Aorta (tissue), 5 donors: ENCODE data around the gene RNF123. TPM values are rescaled to one million over a fixed set of nuclear protein-coding genes. Genes with fewer than 3 reads are reported as not detected.

Source experiments
- ATAC-seq: fragments of 200-7000 bp; cut with Tn5 transposase; one replicate; pipeline ENCODE4 v1.9.1; 2022; ENCODE audit warnings: moderate library complexity; ENCODE audit not compliant: low FRiP score
- DNase-seq, 2 donors: peaks; one replicate each; pipeline ENCODE4 v3.0.0-alpha.2; 2020
- H3K27ac ChIP-seq, 2 donors: one replicate each; pipeline ENCODE4 v1.5.1; 2013; ENCODE audit warnings: low read length in 2 of 2, mild to moderate bottlenecking in 2 of 2, moderate library complexity in 2 of 2, control low read depth in 1 of 2, inconsistent platforms in 1 of 2, low read depth in 1 of 2
- H3K27me3 ChIP-seq, 2 donors: one replicate each; pipeline ENCODE4 v1.6.1; 2013; ENCODE audit warnings: control low read depth in 1 of 2, low read length in 1 of 2, mild to moderate bottlenecking in 1 of 2, moderate library complexity in 1 of 2; ENCODE audit not compliant: insufficient read depth in 2 of 2, control insufficient read depth in 1 of 2
- H3K36me3 ChIP-seq, 2 donors: one replicate each; pipeline ENCODE4 v1.6.1; 2013; ENCODE audit warnings: control low read depth in 1 of 2, low read length in 1 of 2, mild to moderate bottlenecking in 1 of 2; ENCODE audit not compliant: insufficient read depth in 2 of 2, control insufficient read depth in 1 of 2
- H3K4me1 ChIP-seq, 2 donors: one replicate each; pipeline ENCODE4 v1.6.1; 2013; ENCODE audit warnings: low read length in 2 of 2, control low read depth in 1 of 2, mild to moderate bottlenecking in 1 of 2, moderate library complexity in 1 of 2; ENCODE audit not compliant: insufficient read depth in 2 of 2, control insufficient read depth in 1 of 2
- H3K4me3 ChIP-seq, 2 donors: one replicate each; pipeline ENCODE4 v1.5.1; 2013; ENCODE audit warnings: low read length in 2 of 2, control low read depth in 1 of 2, mild to moderate bottlenecking in 1 of 2
- H3K9me3 ChIP-seq: one replicate; pipeline ENCODE4 v1.6.1; 2013; ENCODE audit warnings: mild to moderate bottlenecking, low read length; ENCODE audit not compliant: control insufficient read depth
- WGBS, 2 donors: extraction: QIAGEN DNeasy Blood & Tissue Kit; methylation state at CpG; one replicate each; pipeline ENCODE4 v1.1.7; 2013; 5-methylcytosine and 5-hydroxymethylcytosine counted together
- intact Hi-C, 2 donors: fragments of 100-400 bp; cut with DNase I; formaldehyde crosslinking; loops; one replicate each; pipeline versions ENCODE4 v1.14.2 to v1.15.0; 2022
- polyA plus RNA-seq, 2 donors: library from polyadenylated mRNA; stranded (reverse); fragments of 200-250 nt; gene quantifications; one replicate each; pipeline ENCODE4 v1.2.3, GENCODE V29; 2013
- total RNA-seq, 2 donors: library from RNA; stranded (reverse); fragmentation: NEBNext Ultra II Directional; extraction: Animal tissue kit (Norgen Biotek cat#: 25700); gene quantifications; one replicate each; pipeline ENCODE4 v1.2.1, GENCODE V29; 2021
- donor health status: healthy with polysubstance abuse.
- donor health status: Bipolar disorder and iron deficiency.
- donor health status: DM: no; HTN: no; CAD: no.
- donor health status: DM: no; HTN: no; CAD: no.
- donor health status: DM: yes; HTN: yes; CAD: no.

Gene RNF123
- total and polyA plus RNA-seq, 4 donors = 12.5 to 38.1 (median 32.2) TPM

- WGBS, 2 donors = 98 to 100% methylated on average over 1 of the region's 1 CpG
- no peak overlapping the region for H3K4me3 ChIP-seq
- intact Hi-C loops = no loop called here
- ATAC-seq = no peak
- no peaks in the 10 kb centered on the region for H3K4me1 ChIP-seq
- no peak overlapping the region for H3K27ac ChIP-seq
- H3K27me3 ChIP-seq = no peaks in the 10 kb centered on the region
- no peaks in the 10 kb centered on the region for H3K36me3 ChIP-seq
- DNase-seq = no peak
- H3K9me3 ChIP-seq = no peaks in the 10 kb centered on the region
These were observed 25.5 kb upstream of the RNF123 start for GRCh38 chr3:49663831-49664230.

- no peak overlapping the region for H3K4me3 ChIP-seq
- ATAC-seq = no peak
- H3K27ac ChIP-seq = no peak overlapping the region
- H3K4me1 ChIP-seq = no peaks in the 10 kb centered on the region
- DNase-seq = no peak
- intact Hi-C loops = no loop called here
- H3K9me3 ChIP-seq = no peaks in the 10 kb centered on the region
- H3K36me3 ChIP-seq = no peaks in the 10 kb centered on the region
- H3K27me3 ChIP-seq = no peaks in the 10 kb centered on the region
- 83 to 94% methylated on average over 11 of the region's 11 CpGs for WGBS, 2 donors
These were observed 25.1 kb upstream of the RNF123 start for GRCh38 chr3:49664300-49664699.

GRCh38 chr3:49665822-49666519 is 23.4 kb upstream of the RNF123 start:
- Histone ChIP-seq H3K27me3 (no peaks in the 10 kb centered on the region), H3K4me1 (no peaks in the 10 kb centered on the region), H3K9me3 (no peaks in the 10 kb centered on the region), H3K27ac (no peak overlapping the region), H3K36me3 (no peaks in the 10 kb centered on the region), H3K4me3 (no peak overlapping the region)
- ATAC-seq (no peak), DNase-seq (no peak)
- 80 to 85% methylated on average over 5 to 6 of the region's 6 CpGs for WGBS, 2 donors
- intact Hi-C loops = loop anchor here in 1 of 2 donors (5.0 kb wide), 1 partner anchor 99 kb away; no protein-coding TSS in a partner anchor

- Histone ChIP-seq H3K9me3 (no peaks in the 10 kb centered on the region), H3K4me1 (no peaks in the 10 kb centered on the region), H3K27ac (no peak overlapping the region), H3K27me3 (no peaks in the 10 kb centered on the region), H3K36me3 (no peaks in the 10 kb centered on the region), H3K4me3 (no peak overlapping the region)
- 27 to 32% methylated on average over 8 of the region's 8 CpGs for WGBS, 2 donors
- ATAC-seq (no peak), DNase-seq (no peak)
- intact Hi-C loops = loop anchor here in 1 of 2 donors (5.0 kb wide), 1 partner anchor 99 kb away; no protein-coding TSS in a partner anchor
These were observed 22.8 kb upstream of the RNF123 start for GRCh38 chr3:49666592-49666991.

- Histone ChIP-seq H3K27ac (no peak overlapping the region), H3K4me1 (no peaks in the 10 kb centered on the region), H3K36me3 (no peaks in the 10 kb centered on the region), H3K4me3 (no peak overlapping the region), H3K9me3 (no peaks in the 10 kb centered on the region), H3K27me3 (no peaks in the 10 kb centered on the region)
- intact Hi-C loops = loop anchor here in 1 of 2 donors (5.0 kb wide), 1 partner anchor 101 kb away; no protein-coding TSS in a partner anchor
- WGBS, 2 donors = 68 to 70% methylated on average over 25 of the region's 25 CpGs
- DNase-seq (no peak), ATAC-seq (no peak)
These were observed 21.5 kb upstream of the RNF123 start for GRCh38 chr3:49667701-49668413.

- intact Hi-C loops = loop anchor here in 1 of 2 donors (5.0 kb wide), 1 partner anchor 101 kb away; no protein-coding TSS in a partner anchor
These were observed 21.0 kb upstream of the RNF123 start for GRCh38 chr3:49668414-49668797.

GRCh38 chr3:49668861-49669260 is 20.5 kb upstream of the RNF123 start:
- DNase-seq (no peak), ATAC-seq (no peak)
- no peaks in the 10 kb centered on the region for H3K27me3 ChIP-seq
- no peaks in the 10 kb centered on the region for H3K36me3 ChIP-seq
- no peak overlapping the region for H3K4me3 ChIP-seq
- H3K9me3 ChIP-seq = no peaks in the 10 kb centered on the region
- intact Hi-C loops = loop anchor here in 1 of 2 donors (5.0 kb wide), 1 partner anchor 102 kb away; no protein-coding TSS in a partner anchor
- H3K27ac ChIP-seq = no peak overlapping the region
- 52 to 57% methylated on average over 5 of the region's 5 CpGs for WGBS, 2 donors
- H3K4me1 ChIP-seq = no peaks in the 10 kb centered on the region

More at GRCh38 chr3:49668414-49668797, 21.0 kb upstream of the RNF123 start:
- H3K4me1 ChIP-seq = no peaks in the 10 kb centered on the region
- H3K36me3 ChIP-seq = no peaks in the 10 kb centered on the region
- DNase-seq (no peak), ATAC-seq (no peak)
- H3K27ac ChIP-seq = no peak overlapping the region
- H3K9me3 ChIP-seq = no peaks in the 10 kb centered on the region
- H3K27me3 ChIP-seq = no peaks in the 10 kb centered on the region
- 10 to 15% methylated on average over 5 of the region's 5 CpGs for WGBS, 2 donors
- no peak overlapping the region for H3K4me3 ChIP-seq

GRCh38 chr3:49669352-49669751 is 20.0 kb upstream of the RNF123 start:
- no peaks in the 10 kb centered on the region for H3K9me3 ChIP-seq
- 63 to 65% methylated on average over 3 of the region's 3 CpGs for WGBS, 2 donors
- DNase-seq (no peak), ATAC-seq (no peak)
- H3K27ac ChIP-seq = no peak overlapping the region
- no peaks in the 10 kb centered on the region for H3K27me3 ChIP-seq
- no peaks in the 10 kb centered on the region for H3K4me1 ChIP-seq
- H3K36me3 ChIP-seq = no peaks in the 10 kb centered on the region
- intact Hi-C loops = loop anchor here in 1 of 2 donors (5.0 kb wide), 1 partner anchor 102 kb away; no protein-coding TSS in a partner anchor
- no peak overlapping the region for H3K4me3 ChIP-seq
